Vagina (tissue), 2 donors: ENCODE results near the gene VGLL2.

Experiments used
- POLR2A ChIP-seq, 2 donors: fragments of 450-650 bp; IDR thresholded peaks; one replicate each; pipeline ENCODE4 v1.6.1; 2017; ENCODE audit warnings: antibody characterized with exemption in 2 of 2, mild to moderate bottlenecking in 2 of 2, moderate library complexity in 2 of 2
- TF ChIP-seq, protein P1 (sequence below), 3 experiments: fragments of 450-650 bp in 2 of 3; fragments of 200-600 bp in 1 of 3; sonication (generic) in 1 of 3; IDR thresholded peaks; one replicate each; pipeline ENCODE4 v1.5.1; 2017 to 2019; ENCODE audit warnings: antibody characterized with exemption in 3 of 3, mild to moderate bottlenecking in 2 of 3, moderate library complexity in 2 of 3

DNA sequence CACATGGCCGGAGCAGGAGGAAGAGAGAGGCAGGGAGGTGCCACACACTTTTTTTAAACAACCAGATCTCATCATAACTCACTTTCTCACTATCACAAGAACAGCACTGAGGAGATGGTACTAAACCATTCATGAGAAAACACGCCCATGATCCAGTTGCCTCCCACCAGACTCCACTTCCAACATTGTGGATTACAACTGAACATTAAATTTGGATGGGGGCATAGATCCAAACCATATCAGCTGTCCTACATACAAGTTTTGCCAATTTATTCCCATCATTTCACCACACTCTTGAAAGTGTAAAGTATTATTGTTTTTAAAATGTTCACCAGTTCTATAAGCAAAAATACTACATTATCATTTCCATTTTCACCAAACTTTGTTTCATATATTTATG lies 33.9 kb upstream of the VGLL2 start:
- TF ChIP-seq POLR2A (IDR thresholded peaks at IDR 0.05), result no peak
- TF ChIP-seq, protein P1, sequence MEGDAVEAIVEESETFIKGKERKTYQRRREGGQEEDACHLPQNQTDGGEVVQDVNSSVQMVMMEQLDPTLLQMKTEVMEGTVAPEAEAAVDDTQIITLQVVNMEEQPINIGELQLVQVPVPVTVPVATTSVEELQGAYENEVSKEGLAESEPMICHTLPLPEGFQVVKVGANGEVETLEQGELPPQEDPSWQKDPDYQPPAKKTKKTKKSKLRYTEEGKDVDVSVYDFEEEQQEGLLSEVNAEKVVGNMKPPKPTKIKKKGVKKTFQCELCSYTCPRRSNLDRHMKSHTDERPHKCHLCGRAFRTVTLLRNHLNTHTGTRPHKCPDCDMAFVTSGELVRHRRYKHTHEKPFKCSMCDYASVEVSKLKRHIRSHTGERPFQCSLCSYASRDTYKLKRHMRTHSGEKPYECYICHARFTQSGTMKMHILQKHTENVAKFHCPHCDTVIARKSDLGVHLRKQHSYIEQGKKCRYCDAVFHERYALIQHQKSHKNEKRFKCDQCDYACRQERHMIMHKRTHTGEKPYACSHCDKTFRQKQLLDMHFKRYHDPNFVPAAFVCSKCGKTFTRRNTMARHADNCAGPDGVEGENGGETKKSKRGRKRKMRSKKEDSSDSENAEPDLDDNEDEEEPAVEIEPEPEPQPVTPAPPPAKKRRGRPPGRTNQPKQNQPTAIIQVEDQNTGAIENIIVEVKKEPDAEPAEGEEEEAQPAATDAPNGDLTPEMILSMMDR (IDR thresholded peaks at IDR 0.05), result no peak
